DND-41 (cell line): Measurements from ENCODE around the gene TBX4.

Experiments used
- EZH2 ChIP-seq: IDR thresholded peaks from 3 replicates; pipeline ENCODE4 v1.6.1; 2012; ENCODE audit warnings: borderline replicate concordance, low read depth, mild to moderate bottlenecking, moderate library complexity, low read length, inconsistent platforms; ENCODE audit not compliant: severe bottlenecking
- TF ChIP-seq, protein P1 (sequence below): IDR thresholded peaks from 2 replicates; pipeline ENCODE4 v1.5.1; 2012; ENCODE audit warnings: borderline replicate concordance, low read length, moderate library complexity, mild to moderate bottlenecking; ENCODE audit not compliant: poor library complexity, severe bottlenecking; ENCODE audit errors: extremely low read depth

DNA sequence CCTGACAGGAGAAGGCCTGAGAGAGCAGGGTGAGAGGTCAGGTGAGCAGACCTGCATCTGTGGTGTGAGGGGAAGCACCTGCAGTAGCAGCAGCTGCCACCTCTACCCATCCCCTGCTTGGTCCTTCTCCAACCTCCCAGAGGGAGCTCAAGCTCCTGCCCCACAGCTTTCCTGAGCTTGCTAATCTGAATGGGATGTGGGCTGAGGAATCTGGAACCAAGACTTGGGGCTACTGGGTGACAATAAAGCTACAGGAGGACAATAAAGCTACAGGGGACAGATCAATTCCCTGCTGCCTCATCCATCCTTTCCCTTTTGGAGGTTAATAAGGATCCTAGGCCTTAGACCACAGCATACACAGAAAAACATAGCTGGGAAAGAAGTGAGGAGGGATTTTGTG lies 4.9 kb upstream of the TBX4 start:
- TF ChIP-seq, protein P1, sequence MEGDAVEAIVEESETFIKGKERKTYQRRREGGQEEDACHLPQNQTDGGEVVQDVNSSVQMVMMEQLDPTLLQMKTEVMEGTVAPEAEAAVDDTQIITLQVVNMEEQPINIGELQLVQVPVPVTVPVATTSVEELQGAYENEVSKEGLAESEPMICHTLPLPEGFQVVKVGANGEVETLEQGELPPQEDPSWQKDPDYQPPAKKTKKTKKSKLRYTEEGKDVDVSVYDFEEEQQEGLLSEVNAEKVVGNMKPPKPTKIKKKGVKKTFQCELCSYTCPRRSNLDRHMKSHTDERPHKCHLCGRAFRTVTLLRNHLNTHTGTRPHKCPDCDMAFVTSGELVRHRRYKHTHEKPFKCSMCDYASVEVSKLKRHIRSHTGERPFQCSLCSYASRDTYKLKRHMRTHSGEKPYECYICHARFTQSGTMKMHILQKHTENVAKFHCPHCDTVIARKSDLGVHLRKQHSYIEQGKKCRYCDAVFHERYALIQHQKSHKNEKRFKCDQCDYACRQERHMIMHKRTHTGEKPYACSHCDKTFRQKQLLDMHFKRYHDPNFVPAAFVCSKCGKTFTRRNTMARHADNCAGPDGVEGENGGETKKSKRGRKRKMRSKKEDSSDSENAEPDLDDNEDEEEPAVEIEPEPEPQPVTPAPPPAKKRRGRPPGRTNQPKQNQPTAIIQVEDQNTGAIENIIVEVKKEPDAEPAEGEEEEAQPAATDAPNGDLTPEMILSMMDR: no peak
- no peak for TF ChIP-seq EZH2
